ENCODE measurements around the gene PEX19.

PEX19 gene

DNA sequence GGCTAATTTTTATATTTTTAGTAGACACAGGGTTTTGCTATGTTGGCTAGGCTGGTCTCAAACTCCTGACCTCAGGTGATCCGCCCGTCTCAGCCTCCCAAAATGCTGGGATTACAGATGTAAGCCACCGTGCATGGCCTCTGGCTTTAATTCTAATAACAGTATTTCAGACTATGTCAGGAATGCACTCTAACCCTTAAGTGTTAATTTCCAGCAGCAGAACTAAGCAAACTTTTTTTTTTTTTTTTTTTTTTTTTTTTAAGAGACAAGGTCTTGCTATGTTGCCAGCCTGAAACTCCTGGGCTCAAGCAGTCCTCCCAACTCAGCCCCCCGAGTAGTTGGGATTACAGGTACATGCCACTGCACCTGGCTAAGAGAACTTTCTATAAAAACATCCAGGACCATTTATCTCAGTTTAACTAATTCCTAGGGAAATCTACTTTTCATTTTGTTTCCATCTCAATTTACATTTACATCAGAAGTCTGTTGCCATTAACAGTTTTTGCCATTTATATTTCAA lies 29.1 kb downstream of the PEX19 start:
- no peak overlapping the region for H3K9ac ChIP-seq (ENCODE audit: low read length)
- peaks cover 32% of the 10 kb centered on the region for H3K36me3 ChIP-seq (ENCODE audit: insufficient read depth, low read length)
- H3F3A ChIP-seq (ENCODE audit: insufficient read depth, low read length), result 0 out of 2 replicates have a peak, but pooled peaks cover 5% of the 10 kb centered on the region
- no peaks in the 10 kb centered on the region for H3K9me2 ChIP-seq (ENCODE audit: low read depth, low read length)
- no peaks in the 10 kb centered on the region for H4K20me1 ChIP-seq (ENCODE audit: insufficient read depth, low read length)
- H3K27me3 ChIP-seq (ENCODE audit: insufficient read depth, low read length), result no peaks in the 10 kb centered on the region
- H3K4me3 ChIP-seq (ENCODE audit: low read depth, low read length, poor library complexity, severe bottlenecking), result no peak overlapping the region
- H3K79me2 ChIP-seq (ENCODE audit: insufficient read depth, low read length), result peaks cover 35% of the 10 kb centered on the region
- H3K27ac ChIP-seq (ENCODE audit: low read depth, low read length, poor library complexity, severe bottlenecking), result no peak overlapping the region
- no peak overlapping the region for H2AFZ ChIP-seq (ENCODE audit: low read length)
- H3K4me1 ChIP-seq (ENCODE audit: insufficient read depth, low read length, severe bottlenecking), result peaks cover 24% of the 10 kb centered on the region
- H3K4me2 ChIP-seq (ENCODE audit: low read length), result no peak overlapping the region
- H3K9me3 ChIP-seq (ENCODE audit: low read length), result no peaks in the 10 kb centered on the region
- no peak for TF ChIP-seq EZH2 (IDR thresholded peaks at IDR 0.05; ENCODE audit: borderline replicate concordance, low read length)
- TF ChIP-seq, protein P1, sequence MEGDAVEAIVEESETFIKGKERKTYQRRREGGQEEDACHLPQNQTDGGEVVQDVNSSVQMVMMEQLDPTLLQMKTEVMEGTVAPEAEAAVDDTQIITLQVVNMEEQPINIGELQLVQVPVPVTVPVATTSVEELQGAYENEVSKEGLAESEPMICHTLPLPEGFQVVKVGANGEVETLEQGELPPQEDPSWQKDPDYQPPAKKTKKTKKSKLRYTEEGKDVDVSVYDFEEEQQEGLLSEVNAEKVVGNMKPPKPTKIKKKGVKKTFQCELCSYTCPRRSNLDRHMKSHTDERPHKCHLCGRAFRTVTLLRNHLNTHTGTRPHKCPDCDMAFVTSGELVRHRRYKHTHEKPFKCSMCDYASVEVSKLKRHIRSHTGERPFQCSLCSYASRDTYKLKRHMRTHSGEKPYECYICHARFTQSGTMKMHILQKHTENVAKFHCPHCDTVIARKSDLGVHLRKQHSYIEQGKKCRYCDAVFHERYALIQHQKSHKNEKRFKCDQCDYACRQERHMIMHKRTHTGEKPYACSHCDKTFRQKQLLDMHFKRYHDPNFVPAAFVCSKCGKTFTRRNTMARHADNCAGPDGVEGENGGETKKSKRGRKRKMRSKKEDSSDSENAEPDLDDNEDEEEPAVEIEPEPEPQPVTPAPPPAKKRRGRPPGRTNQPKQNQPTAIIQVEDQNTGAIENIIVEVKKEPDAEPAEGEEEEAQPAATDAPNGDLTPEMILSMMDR (IDR thresholded peaks at IDR 0.05; ENCODE audit: low read length), result no peak

GRCh38 chr1:160251687-160252526 lies 33.0 kb downstream of the PEX19 start:
- H2AFZ ChIP-seq (ENCODE audit: low read length), result no peak overlapping the region
- H3F3A ChIP-seq (ENCODE audit: insufficient read depth, low read length), result 0 out of 2 replicates have a peak, but pooled peaks cover 5% of the 10 kb centered on the region
- no peak overlapping the region for H3K4me3 ChIP-seq (ENCODE audit: low read depth, low read length, poor library complexity, severe bottlenecking)
- no peaks in the 10 kb centered on the region for H3K9me3 ChIP-seq (ENCODE audit: low read length)
- H3K9ac ChIP-seq (ENCODE audit: low read length), result no peak overlapping the region
- peaks cover 33% of the 10 kb centered on the region for H3K36me3 ChIP-seq (ENCODE audit: insufficient read depth, low read length)
- H3K4me2 ChIP-seq (ENCODE audit: low read length), result no peak overlapping the region
- H3K79me2 ChIP-seq (ENCODE audit: insufficient read depth, low read length), result peaks cover 35% of the 10 kb centered on the region
- no peak overlapping the region for H3K27ac ChIP-seq (ENCODE audit: low read depth, low read length, poor library complexity, severe bottlenecking)
- H3K4me1 ChIP-seq (ENCODE audit: insufficient read depth, low read length, severe bottlenecking), result peaks cover 1% of the 10 kb centered on the region
- TF ChIP-seq, protein P1 (IDR thresholded peaks at IDR 0.05; ENCODE audit: low read length), result peak; percentile 68
- TF ChIP-seq EZH2 (IDR thresholded peaks at IDR 0.05; ENCODE audit: borderline replicate concordance, low read length), result no peak
- H4K20me1 ChIP-seq (ENCODE audit: insufficient read depth, low read length), result peaks cover 2% of the 10 kb centered on the region; the same call in 1 of the 2 replicates
- H3K27me3 ChIP-seq (ENCODE audit: insufficient read depth, low read length), result no peaks in the 10 kb centered on the region
- H3K9me2 ChIP-seq (ENCODE audit: low read depth, low read length), result no peaks in the 10 kb centered on the region

GRCh38 chr1:160251011-160251410 lies 33.9 kb downstream of the PEX19 start:
- H3K4me1 ChIP-seq (ENCODE audit: insufficient read depth, low read length, severe bottlenecking), result no peaks in the 10 kb centered on the region
- peaks cover 32% of the 10 kb centered on the region for H3K79me2 ChIP-seq (ENCODE audit: insufficient read depth, low read length)
- peaks cover 28% of the 10 kb centered on the region for H3K36me3 ChIP-seq (ENCODE audit: insufficient read depth, low read length)
- 0 out of 2 replicates have a peak, but pooled peaks cover 5% of the 10 kb centered on the region for H3F3A ChIP-seq (ENCODE audit: insufficient read depth, low read length)
- H3K9me3 ChIP-seq (ENCODE audit: low read length), result no peaks in the 10 kb centered on the region
- no peak for TF ChIP-seq EZH2 (IDR thresholded peaks at IDR 0.05; ENCODE audit: borderline replicate concordance, low read length)
- TF ChIP-seq, protein P1 (IDR thresholded peaks at IDR 0.05; ENCODE audit: low read length), result no peak
- H2AFZ ChIP-seq (ENCODE audit: low read length), result no peak overlapping the region
- H4K20me1 ChIP-seq (ENCODE audit: insufficient read depth, low read length), result peaks cover 2% of the 10 kb centered on the region; the same call in 1 of the 2 replicates
- no peak overlapping the region for H3K4me3 ChIP-seq (ENCODE audit: low read depth, low read length, poor library complexity, severe bottlenecking)
- H3K27me3 ChIP-seq (ENCODE audit: insufficient read depth, low read length), result no peaks in the 10 kb centered on the region
- H3K9me2 ChIP-seq (ENCODE audit: low read depth, low read length), result no peaks in the 10 kb centered on the region
- H3K9ac ChIP-seq (ENCODE audit: low read length), result no peak overlapping the region
- no peak overlapping the region for H3K27ac ChIP-seq (ENCODE audit: low read depth, low read length, poor library complexity, severe bottlenecking)
- no peak overlapping the region for H3K4me2 ChIP-seq (ENCODE audit: low read length)

All from OCI-LY1 (cell line).